Hepatocyte (in vitro differentiated cells): ENCODE measurements around the gene ITPR1. TPM values are rescaled to one million over a fixed set of nuclear protein-coding genes. Genes with fewer than 3 reads are reported as not detected.

ENCODE experiments used
- DNase-seq: peaks from one replicate; pipeline ENCODE4 v3.0.0-alpha.2; 2016; ENCODE audit warnings: low spot score
- H2AFZ ChIP-seq: fragments of 200-600 bp; sonication (generic); 2 replicates; pipeline ENCODE4 v1.6.0; 2016; ENCODE audit warnings: antibody characterized with exemption, mild to moderate bottlenecking
- H3K27ac ChIP-seq: fragments of 200-600 bp; sonication (generic); 2 replicates; pipeline ENCODE4 v1.5.1; 2016; ENCODE audit warnings: mild to moderate bottlenecking
- H3K27me3 ChIP-seq: fragments of 200-600 bp; sonication (generic); 2 replicates; pipeline ENCODE4 v1.6.1; 2016
- H3K36me3 ChIP-seq: fragments of 200-600 bp; sonication (generic); replicated peaks from 2 replicates; pipeline ENCODE4 v1.5.1; 2016; ENCODE audit warnings: low read depth; ENCODE audit not compliant: insufficient read depth
- H3K4me1 ChIP-seq: fragments of 200-600 bp; sonication (generic); 2 replicates; pipeline ENCODE4 v1.5.1; 2016; ENCODE audit warnings: mild to moderate bottlenecking, moderate library complexity; ENCODE audit not compliant: insufficient read depth
- H3K4me2 ChIP-seq: fragments of 200-600 bp; sonication (generic); 2 replicates; pipeline ENCODE4 v1.6.0; 2016
- H3K4me3 ChIP-seq: fragments of 200-600 bp; sonication (generic); 2 replicates; pipeline ENCODE4 v1.5.1; 2016; ENCODE audit warnings: mild to moderate bottlenecking
- H3K79me2 ChIP-seq: fragments of 200-600 bp; sonication (generic); 2 replicates; pipeline ENCODE4 v1.6.0; 2017; ENCODE audit warnings: mild to moderate bottlenecking
- H3K9me2 ChIP-seq: fragments of 200-600 bp; sonication (generic); replicated peaks from 2 replicates; pipeline ENCODE4 v1.6.0; 2017; ENCODE audit warnings: mild to moderate bottlenecking; ENCODE audit not compliant: insufficient read depth
- H3K9me3 ChIP-seq: fragments of 200-600 bp; sonication (generic); 2 replicates; pipeline ENCODE4 v1.5.1; 2016; ENCODE audit warnings: low read depth, mild to moderate bottlenecking
- H4K20me1 ChIP-seq: fragments of 200-600 bp; sonication (generic); 2 replicates; pipeline ENCODE4 v1.6.0; 2016; ENCODE audit warnings: mild to moderate bottlenecking; ENCODE audit not compliant: insufficient read depth, poor library complexity, severe bottlenecking
- EZH2 ChIP-seq: fragments of 200-600 bp; sonication (generic); IDR thresholded peaks from 2 replicates; pipeline ENCODE4 v1.6.1; 2016; ENCODE audit warnings: antibody characterized with exemption, mild to moderate bottlenecking, borderline replicate concordance
- EZH2phosphoT487 ChIP-seq: fragments of 200-600 bp; sonication (generic); IDR thresholded peaks from one replicate; pipeline ENCODE4 v1.6.1; 2018; ENCODE audit warnings: antibody characterized with exemption, mild to moderate bottlenecking, low read depth, moderate library complexity; ENCODE audit not compliant: unreplicated experiment, severe bottlenecking
- WGBS: methylation state at CpG from one replicate; pipeline ENCODE4 v1.1.6; 2016; ENCODE audit warnings: low lambda C conversion rate; ENCODE audit errors: missing lambda C conversion rate; 5-methylcytosine and 5-hydroxymethylcytosine counted together
- polyA plus RNA-seq: library from polyadenylated mRNA; unstranded; fragments of >200 nt; fragmentation: Nextera tagmentation; extraction: Ambion mirVana; gene quantifications from 2 replicates; pipeline ENCODE4 v1.2.1, GENCODE V29; 2016
- total RNA-seq: library from RNA; depleted of rRNA; stranded (reverse); fragments of >200 nt; gene quantifications from 2 replicates; pipeline ENCODE4 v1.2.3, GENCODE V29; 2014
- TF ChIP-seq, protein P1 (sequence below): fragments of 200-600 bp; sonication (generic); IDR thresholded peaks from 2 replicates; pipeline ENCODE4 v1.5.1; 2016; ENCODE audit warnings: antibody characterized with exemption, mild to moderate bottlenecking; ENCODE audit not compliant: poor library complexity

Gene ITPR1
- total and polyA plus RNA-seq, 2 experiments from 2014 or later, result 46.8 to 90.8 TPM

DNA sequence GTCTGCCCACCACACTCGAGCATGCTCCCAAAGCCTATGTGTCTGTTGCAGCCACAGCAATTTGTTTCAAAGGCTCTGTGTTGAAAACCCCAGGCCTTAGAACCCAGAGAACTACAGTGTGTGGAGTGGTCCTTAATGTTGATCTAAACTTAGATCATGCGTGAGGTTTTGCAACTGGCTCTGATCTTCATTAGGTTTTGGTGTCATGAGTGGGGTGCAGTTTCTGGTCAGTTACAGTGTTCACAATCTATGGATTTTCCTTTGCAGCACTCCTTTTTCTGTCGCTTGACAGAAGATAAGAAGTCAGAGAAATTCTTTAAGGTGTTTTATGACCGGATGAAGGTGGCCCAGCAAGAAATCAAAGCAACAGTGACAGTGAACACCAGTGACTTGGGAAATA is 273.1 kb downstream of the ITPR1 start:
- Histone ChIP-seq H3K79me2 (no peaks in the 10 kb centered on the region), H2AFZ (no peak overlapping the region), H3K9me3 (no peaks in the 10 kb centered on the region), H3K9me2 (no peaks in the 10 kb centered on the region), H4K20me1 (no peaks in the 10 kb centered on the region), H3K4me3 (no peak overlapping the region), H3K4me2 (no peak overlapping the region), H3K27me3 (no peaks in the 10 kb centered on the region), H3K27ac (no peak overlapping the region), H3K36me3 (no peaks in the 10 kb centered on the region), H3K4me1 (no peaks in the 10 kb centered on the region)
- 94% methylated on average over 4 of the region's 4 CpGs for WGBS
- no peak for DNase-seq
- no peak for TF ChIP-seq EZH2phosphoT487

DNA sequence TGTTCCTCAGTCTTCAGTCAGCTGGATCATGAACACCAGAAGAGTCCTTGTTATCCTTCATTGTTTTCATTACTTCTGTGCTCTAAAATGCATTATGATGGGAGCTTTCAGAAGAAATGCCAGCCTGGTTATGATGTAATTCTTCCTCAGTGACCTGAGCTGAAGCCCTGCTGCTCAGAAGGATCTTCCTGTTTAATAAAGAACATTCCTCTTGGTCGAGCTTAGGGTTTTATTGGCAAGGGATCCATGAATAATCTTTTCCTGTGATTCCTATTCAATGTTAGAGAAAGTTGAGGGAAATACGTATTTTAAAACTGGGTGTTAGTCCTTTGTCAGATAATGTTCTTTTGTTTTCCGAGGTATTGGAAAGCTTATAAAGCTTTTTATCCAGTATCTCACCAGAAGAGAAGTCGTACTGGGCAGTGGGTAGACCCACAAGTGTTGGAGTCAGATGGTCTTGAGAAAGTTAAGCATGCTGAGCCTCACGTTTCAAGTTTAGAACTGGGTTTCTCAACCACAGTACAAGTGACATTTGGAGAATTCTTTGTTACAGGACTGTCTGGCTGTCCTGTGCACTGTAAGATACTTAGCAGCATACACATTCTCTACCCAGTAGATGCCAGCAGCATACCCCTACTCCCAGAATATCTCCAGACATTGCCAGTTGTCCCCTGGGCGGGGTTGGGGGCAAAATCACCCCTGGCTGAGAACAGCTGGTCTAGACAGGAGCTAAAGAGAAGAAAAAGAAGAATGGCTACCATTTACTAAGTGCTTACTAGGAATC is 273.8 kb downstream of the ITPR1 start:
- H3K4me2 ChIP-seq, result no peak overlapping the region
- H3K4me3 ChIP-seq, result no peak overlapping the region
- DNase-seq, result no peak
- H3K36me3 ChIP-seq, result no peaks in the 10 kb centered on the region
- H3K79me2 ChIP-seq, result no peaks in the 10 kb centered on the region
- 88% methylated on average over 6 of the region's 6 CpGs for WGBS
- no peak overlapping the region for H2AFZ ChIP-seq
- no peak overlapping the region for H3K27ac ChIP-seq
- no peaks in the 10 kb centered on the region for H3K9me2 ChIP-seq
- TF ChIP-seq, protein P1, sequence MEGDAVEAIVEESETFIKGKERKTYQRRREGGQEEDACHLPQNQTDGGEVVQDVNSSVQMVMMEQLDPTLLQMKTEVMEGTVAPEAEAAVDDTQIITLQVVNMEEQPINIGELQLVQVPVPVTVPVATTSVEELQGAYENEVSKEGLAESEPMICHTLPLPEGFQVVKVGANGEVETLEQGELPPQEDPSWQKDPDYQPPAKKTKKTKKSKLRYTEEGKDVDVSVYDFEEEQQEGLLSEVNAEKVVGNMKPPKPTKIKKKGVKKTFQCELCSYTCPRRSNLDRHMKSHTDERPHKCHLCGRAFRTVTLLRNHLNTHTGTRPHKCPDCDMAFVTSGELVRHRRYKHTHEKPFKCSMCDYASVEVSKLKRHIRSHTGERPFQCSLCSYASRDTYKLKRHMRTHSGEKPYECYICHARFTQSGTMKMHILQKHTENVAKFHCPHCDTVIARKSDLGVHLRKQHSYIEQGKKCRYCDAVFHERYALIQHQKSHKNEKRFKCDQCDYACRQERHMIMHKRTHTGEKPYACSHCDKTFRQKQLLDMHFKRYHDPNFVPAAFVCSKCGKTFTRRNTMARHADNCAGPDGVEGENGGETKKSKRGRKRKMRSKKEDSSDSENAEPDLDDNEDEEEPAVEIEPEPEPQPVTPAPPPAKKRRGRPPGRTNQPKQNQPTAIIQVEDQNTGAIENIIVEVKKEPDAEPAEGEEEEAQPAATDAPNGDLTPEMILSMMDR, result no peak
- no peak for TF ChIP-seq EZH2phosphoT487
- TF ChIP-seq EZH2, result no peak
- H3K27me3 ChIP-seq, result no peaks in the 10 kb centered on the region
- H4K20me1 ChIP-seq, result no peaks in the 10 kb centered on the region
- no peaks in the 10 kb centered on the region for H3K9me3 ChIP-seq
- H3K4me1 ChIP-seq, result no peaks in the 10 kb centered on the region

DNA sequence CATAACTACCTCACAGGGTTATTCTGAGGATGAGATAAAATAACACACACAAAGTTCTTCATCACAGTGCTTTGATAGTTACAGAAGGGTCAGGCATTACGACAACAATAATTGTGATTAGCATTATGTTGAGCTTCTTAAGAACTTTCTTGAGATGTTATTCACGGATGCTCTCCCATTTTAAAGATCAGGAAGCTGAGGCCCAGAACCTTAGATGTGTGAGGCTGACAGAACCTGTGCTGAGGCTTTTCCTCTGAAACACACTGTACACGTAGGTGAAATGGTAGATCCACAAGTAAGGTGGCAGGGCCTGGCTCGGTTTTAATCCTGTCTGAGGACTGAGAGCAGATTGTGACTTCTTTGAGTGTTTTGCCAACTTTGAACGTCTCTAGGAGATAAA is 274.9 kb downstream of the ITPR1 start:
- Histone ChIP-seq H3K9me2 (no peaks in the 10 kb centered on the region), H4K20me1 (no peaks in the 10 kb centered on the region), H3K4me1 (no peaks in the 10 kb centered on the region), H3K27ac (no peak overlapping the region), H3K4me2 (no peak overlapping the region), H3K79me2 (no peaks in the 10 kb centered on the region), H3K4me3 (no peak overlapping the region), H3K36me3 (no peaks in the 10 kb centered on the region), H2AFZ (no peak overlapping the region), H3K9me3 (no peaks in the 10 kb centered on the region), H3K27me3 (no peaks in the 10 kb centered on the region)
- TF ChIP-seq, protein P1, result no peak
- no peak for TF ChIP-seq EZH2phosphoT487
- no peak for TF ChIP-seq EZH2
- no peak for DNase-seq
- WGBS, result 91% methylated on average over 5 of the region's 5 CpGs

DNA sequence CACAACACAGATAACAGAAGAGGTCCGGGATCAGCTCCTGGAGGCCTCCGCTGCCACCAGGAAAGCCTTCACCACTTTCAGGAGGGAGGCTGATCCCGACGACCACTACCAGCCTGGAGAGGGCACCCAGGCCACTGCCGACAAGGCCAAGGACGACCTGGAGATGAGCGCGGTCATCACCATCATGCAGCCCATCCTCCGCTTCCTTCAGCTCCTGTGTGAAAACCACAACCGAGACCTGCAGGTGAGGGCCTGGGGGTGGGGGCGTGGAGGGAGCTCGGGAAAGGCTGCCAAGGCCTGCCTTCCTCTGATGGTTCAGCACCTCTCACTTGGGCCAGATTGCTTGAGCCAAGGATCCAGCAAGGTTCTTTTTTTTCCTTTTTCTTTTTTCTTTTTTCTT is 275.4 kb downstream of the ITPR1 start:
- TF ChIP-seq EZH2 (no peak), EZH2phosphoT487 (no peak)
- TF ChIP-seq, protein P1, result no peak
- Histone ChIP-seq H2AFZ (no peak overlapping the region), H3K79me2 (no peaks in the 10 kb centered on the region), H3K9me2 (no peaks in the 10 kb centered on the region), H3K4me1 (no peaks in the 10 kb centered on the region), H3K27me3 (no peaks in the 10 kb centered on the region), H3K36me3 (no peaks in the 10 kb centered on the region), H3K9me3 (no peaks in the 10 kb centered on the region), H3K27ac (no peak overlapping the region), H4K20me1 (no peaks in the 10 kb centered on the region), H3K4me3 (no peak overlapping the region), H3K4me2 (no peak overlapping the region)
- WGBS, result 88% methylated on average over 11 of the region's 12 CpGs
- no peak for DNase-seq
